ENCODE measurements around the gene TOMM7. TPM values are rescaled to one million over a fixed set of nuclear protein-coding genes. Genes with fewer than 3 reads are reported as not detected.
A peak's percentile ranks its signal among the peaks of the same experiment; 100 is the strongest.

TOMM7 gene
- total and polyA plus RNA-seq, 10 of the 15 experiments (the other 5 are each of a cell fraction or from before 2014, with no cell fraction given) = 151 to 1,497 (median 322) TPM

GRCh38 chr7:22823142-22823497 lies 471 bp upstream of the TOMM7 start:
- ATAC-seq = no peak
- H4K20me1 ChIP-seq (ENCODE audit: control insufficient read depth, insufficient read depth) = no peaks in the 10 kb centered on the region
- DNase-seq (ENCODE audit: low read depth, low spot score) = no peak
- FAIRE-seq = no peak
- peak overlapping the region; percentile 84 for H3K4me3 ChIP-seq
- H3K9ac ChIP-seq (ENCODE audit: control insufficient read depth, insufficient read depth, low read length) = peak overlapping the region; percentile 95
- SMC1A ChIA-PET (ENCODE audit: uncharacterized antibody, unreplicated experiment) = interaction anchor here (1.0 to 6.9 kb wide), 4 partner anchors 10 to 234 kb away, joined by 3 to 63 read pairs (median 5); no protein-coding TSS in a partner anchor
- peak overlapping the region; percentile 91 for H3K4me2 ChIP-seq (ENCODE audit: control insufficient read depth, insufficient read depth)
- no peaks in the 10 kb centered on the region for H3K9me3 ChIP-seq (replicated peaks; ENCODE audit: control insufficient read depth, insufficient read depth, low read length)
- POLR2A ChIA-PET = no interaction called here
- no peaks in the 10 kb centered on the region for H3K27me3 ChIP-seq (replicated peaks in 1 of 2; ENCODE audit: control insufficient read depth in 2 of 2, insufficient read depth in 2 of 2, low read length in 1 of 2)
- H3K36me3 ChIP-seq (ENCODE audit: control insufficient read depth in 2 of 2, insufficient read depth in 2 of 2, low read length in 1 of 2) = no peaks in the 10 kb centered on the region
- TSS peak; percentile 98 for BruUV-seq (replicated peaks)
- CTCF ChIA-PET = interaction anchor here (1.1 to 6.1 kb wide), 5 partner anchors 17 to 232 kb away, joined by 3 to 73 read pairs (median 4); no protein-coding TSS in a partner anchor
- H3K27ac ChIP-seq (ENCODE audit: control insufficient read depth, insufficient read depth) = peak overlapping the region; percentile 77
- H3K4me1 ChIP-seq (ENCODE audit: control insufficient read depth, insufficient read depth, low read length) = peaks cover 4% of the 10 kb centered on the region
- H2AFZ ChIP-seq (ENCODE audit: control insufficient read depth, low read depth, low read length) = peak overlapping the region; percentile 98
- TF ChIP-seq NFYB (IDR thresholded peaks at IDR 0.05; ENCODE audit: insufficient read depth, low read depth, low read length) (0 out of 2 replicates have a peak, but pooled peaks have one; percentile 20), PML (IDR thresholded peaks at IDR 0.05; ENCODE audit: low read length) (peak; percentile 1; the same call in 1 of the 2 replicates), PAX8 (IDR thresholded peaks at IDR 0.05) (peak; percentile 82)
- TF ChIP-seq, protein P1, sequence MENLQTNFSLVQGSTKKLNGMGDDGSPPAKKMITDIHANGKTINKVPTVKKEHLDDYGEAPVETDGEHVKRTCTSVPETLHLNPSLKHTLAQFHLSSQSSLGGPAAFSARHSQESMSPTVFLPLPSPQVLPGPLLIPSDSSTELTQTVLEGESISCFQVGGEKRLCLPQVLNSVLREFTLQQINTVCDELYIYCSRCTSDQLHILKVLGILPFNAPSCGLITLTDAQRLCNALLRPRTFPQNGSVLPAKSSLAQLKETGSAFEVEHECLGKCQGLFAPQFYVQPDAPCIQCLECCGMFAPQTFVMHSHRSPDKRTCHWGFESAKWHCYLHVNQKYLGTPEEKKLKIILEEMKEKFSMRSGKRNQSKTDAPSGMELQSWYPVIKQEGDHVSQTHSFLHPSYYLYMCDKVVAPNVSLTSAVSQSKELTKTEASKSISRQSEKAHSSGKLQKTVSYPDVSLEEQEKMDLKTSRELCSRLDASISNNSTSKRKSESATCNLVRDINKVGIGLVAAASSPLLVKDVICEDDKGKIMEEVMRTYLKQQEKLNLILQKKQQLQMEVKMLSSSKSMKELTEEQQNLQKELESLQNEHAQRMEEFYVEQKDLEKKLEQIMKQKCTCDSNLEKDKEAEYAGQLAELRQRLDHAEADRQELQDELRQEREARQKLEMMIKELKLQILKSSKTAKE (IDR thresholded peaks at IDR 0.05; ENCODE audit: low read depth, poor library complexity, severe bottlenecking) = no peak
- RAD21 ChIA-PET (ENCODE audit: unreplicated experiment) = interaction anchor here (0.6 to 6.1 kb wide), 4 partner anchors 17 to 232 kb away, joined by 3 to 50 read pairs (median 3); no protein-coding TSS in a partner anchor
- WGBS (ENCODE audit: insufficient coverage, insufficient replicate concordance, low lambda C conversion rate, missing lambda C conversion rate) = 67% methylated on average over 3 of the region's 3 CpGs
- H3K79me2 ChIP-seq (ENCODE audit: control insufficient read depth, insufficient read depth, low read length) = peaks cover 29% of the 10 kb centered on the region
- intact Hi-C loops (cut with micrococcal nuclease; ENCODE audit: unreplicated experiment) = loop anchor here (10.0 kb wide), 1 partner anchor 362 kb away; the partner anchor contains the start of gene NUP42
- in situ Hi-C loops (cut with MboI) = no loop called here
